ENCODE data around the gene ADPRS.

DNA sequence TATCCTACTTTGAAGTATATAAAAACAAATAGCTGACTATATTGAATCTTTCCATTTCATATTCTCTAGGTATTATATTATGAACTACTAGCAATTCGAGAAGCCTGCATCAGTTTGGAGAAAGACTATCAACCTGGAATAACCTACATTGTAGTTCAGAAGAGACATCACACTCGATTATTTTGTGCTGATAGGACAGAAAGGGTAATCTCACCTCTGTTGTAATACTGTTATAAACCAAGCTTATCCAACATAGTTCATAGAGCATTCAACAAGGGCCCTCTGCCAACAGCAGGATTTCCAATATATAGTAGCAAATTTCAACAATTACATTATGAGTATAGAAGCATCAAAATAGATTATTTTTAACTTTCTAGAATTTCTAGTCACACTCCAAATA lies 48.5 kb upstream of the ADPRS start:
- TF ChIP-seq EZH2 (IDR thresholded peaks at IDR 0.05; ENCODE audit: insufficient read depth, poor library complexity, severe bottlenecking) (no peak), EZH2phosphoT487 (IDR thresholded peaks at IDR 0.05; ENCODE audit: insufficient read depth, low read depth) (no peak)

Measured in GM23248 (cell line).